Uterus (tissue), 4 donors: ENCODE results near the gene NBAS. TPM values are rescaled to one million over a fixed set of nuclear protein-coding genes. Genes with fewer than 3 reads are reported as not detected.

Experiments
- DNase-seq, 2 donors: peaks; one replicate each; pipeline ENCODE4 v3.0.0-alpha.2; 2019 to 2020
- H3K27ac ChIP-seq, 2 donors: fragments of 200-600 bp; sonication (generic); 1 replicate in 1 of 2; 2 replicates in 1 of 2; pipeline ENCODE4 v1.5.1; 2016 to 2018
- H3K27me3 ChIP-seq, 2 donors: fragments of 200-600 bp; sonication (generic); one replicate each; pipeline ENCODE4 v1.5.1; 2018 to 2019; ENCODE audit warnings: control low read depth in 1 of 2
- H3K36me3 ChIP-seq, 2 donors: fragments of 200-600 bp; sonication (generic); one replicate each; pipeline ENCODE4 v1.5.1; 2019; ENCODE audit warnings: control low read depth in 1 of 2
- H3K4me1 ChIP-seq, 2 donors: fragments of 200-600 bp; sonication (generic); one replicate each; pipeline ENCODE4 v1.5.1; 2018 to 2019; ENCODE audit warnings: control low read depth in 1 of 2
- H3K4me3 ChIP-seq, 2 donors: fragments of 200-600 bp; sonication (generic); 1 replicate in 1 of 2; 2 replicates in 1 of 2; pipeline ENCODE4 v1.5.1; 2018 to 2019; ENCODE audit warnings: mild to moderate bottlenecking in 1 of 2
- H3K9me3 ChIP-seq, 2 donors: fragments of 200-600 bp; sonication (generic); one replicate each; pipeline ENCODE4 v1.5.1; 2019; ENCODE audit warnings: control low read depth in 1 of 2
- CTCF ChIP-seq, 4 experiments: fragments of 200-600 bp in 2 of 4; fragments of 450-650 bp in 2 of 4; sonication (generic) in 2 of 4; IDR thresholded peaks; one replicate each; pipeline ENCODE4 v1.5.1; 2016 to 2019; ENCODE audit warnings: antibody characterized with exemption in 4 of 4, mild to moderate bottlenecking in 2 of 4, moderate library complexity in 1 of 4
- POLR2A ChIP-seq, 2 donors: fragments of 450-650 bp; IDR thresholded peaks; one replicate each; pipeline ENCODE4 v1.6.1; 2016; ENCODE audit warnings: antibody characterized with exemption in 2 of 2, mild to moderate bottlenecking in 1 of 2, moderate library complexity in 1 of 2
- intact Hi-C: fragments of 100-400 bp; cut with DNase I; formaldehyde crosslinking; loops from one replicate; pipeline ENCODE4 v1.15.1; 2023; ENCODE audit warnings: low total_unique reads
- total RNA-seq, 4 donors: library from RNA; depleted of rRNA in 3 of 4; stranded (reverse); fragments of >200 nt in 3 of 4; gene quantifications; one replicate each; pipeline versions ENCODE4 v1.1.0 to v1.2.4, GENCODE V29; 2014 to 2023
- donor health status: DM: yes; HTN: yes; CAD: no.

Gene NBAS
- total RNA-seq, 4 donors from 2014 or later: 36.2 to 93.5 (median 49.5) TPM

DNA sequence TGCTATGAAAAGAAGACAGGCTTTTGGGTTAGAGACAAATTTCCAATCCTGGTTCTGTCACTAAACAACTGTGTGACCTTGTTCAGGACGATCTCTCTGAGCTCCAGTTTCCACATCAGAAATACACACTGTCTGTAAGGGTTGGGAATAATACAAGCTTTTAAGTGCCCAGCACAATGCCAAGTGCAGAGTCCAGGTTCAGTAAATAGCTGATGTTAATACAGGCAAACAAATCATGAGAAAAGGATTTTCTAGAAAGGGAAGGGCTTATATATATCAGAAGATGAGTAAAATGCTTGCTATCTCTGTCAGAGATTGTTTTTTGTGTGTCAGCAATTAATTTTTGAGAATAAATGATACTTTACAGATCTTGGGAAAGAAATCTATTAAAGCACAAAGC lies 388.3 kb downstream of the NBAS start:
- H3K4me1 ChIP-seq: no peaks in the 10 kb centered on the region
- H3K27me3 ChIP-seq: no peaks in the 10 kb centered on the region
- no peak overlapping the region for H3K27ac ChIP-seq
- intact Hi-C loops: no loop called here
- peaks cover 0 to 2% of the 10 kb centered on the region in 2 donors for H3K36me3 ChIP-seq
- no peaks in the 10 kb centered on the region for H3K9me3 ChIP-seq
- no peak for DNase-seq
- TF ChIP-seq POLR2A (IDR thresholded peaks at IDR 0.05) (no peak), CTCF (IDR thresholded peaks at IDR 0.05) (no peak)
- no peak overlapping the region for H3K4me3 ChIP-seq

GRCh38 chr2:15170070-15170775 lies 390.9 kb downstream of the NBAS start:
- H3K36me3 ChIP-seq: peaks cover 0 to 2% of the 10 kb centered on the region in 2 donors
- no peak for TF ChIP-seq CTCF (IDR thresholded peaks at IDR 0.05)
- no peak for TF ChIP-seq POLR2A (IDR thresholded peaks at IDR 0.05)

GRCh38 chr2:15169326-15170069 lies 391.6 kb downstream of the NBAS start:
- intact Hi-C loops: no loop called here
- Histone ChIP-seq H3K4me1 (no peaks in the 10 kb centered on the region), H3K36me3 (peaks cover 0 to 2% of the 10 kb centered on the region in 2 donors), H3K9me3 (no peaks in the 10 kb centered on the region), H3K27ac (no peak overlapping the region), H3K27me3 (no peaks in the 10 kb centered on the region), H3K4me3 (no peak overlapping the region)
- DNase-seq: no peak
- TF ChIP-seq CTCF (IDR thresholded peaks at IDR 0.05) (no peak), POLR2A (IDR thresholded peaks at IDR 0.05) (no peak)

More at GRCh38 chr2:15170070-15170775, 390.9 kb downstream of the NBAS start:
- no peak overlapping the region for H3K27ac ChIP-seq
- no peak for DNase-seq
- no peak overlapping the region for H3K4me3 ChIP-seq
- no peaks in the 10 kb centered on the region for H3K27me3 ChIP-seq
- intact Hi-C loops: no loop called here
- H3K9me3 ChIP-seq: no peaks in the 10 kb centered on the region
- no peaks in the 10 kb centered on the region for H3K4me1 ChIP-seq

DNA sequence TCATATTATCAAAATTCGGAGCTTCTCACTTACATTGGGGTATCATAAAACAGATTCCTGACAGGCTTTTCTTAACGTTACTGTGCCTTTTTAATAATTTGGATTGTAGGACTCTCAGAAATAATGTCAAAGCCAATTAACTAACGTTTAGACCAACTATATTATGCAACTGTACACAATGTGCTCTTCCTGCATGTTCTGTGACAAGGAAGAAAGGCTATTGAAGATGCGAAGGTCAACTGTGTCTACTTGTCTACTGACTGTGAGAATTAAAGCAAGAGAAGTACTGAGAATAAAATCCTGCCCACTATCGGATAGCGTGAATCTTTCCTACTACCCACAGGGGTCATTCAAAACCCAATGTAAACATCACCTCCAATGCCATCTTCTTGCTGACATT lies 393.0 kb downstream of the NBAS start:
- Histone ChIP-seq H3K27ac (no peak overlapping the region), H3K9me3 (no peaks in the 10 kb centered on the region), H3K4me1 (no peaks in the 10 kb centered on the region), H3K27me3 (no peaks in the 10 kb centered on the region), H3K36me3 (no peaks in the 10 kb centered on the region), H3K4me3 (no peak overlapping the region)
- intact Hi-C loops: no loop called here
- DNase-seq: no peak
- no peak for TF ChIP-seq CTCF (IDR thresholded peaks at IDR 0.05)
- no peak for TF ChIP-seq POLR2A (IDR thresholded peaks at IDR 0.05)

- Histone ChIP-seq H3K27me3 (no peaks in the 10 kb centered on the region), H3K9me3 (no peaks in the 10 kb centered on the region), H3K27ac (no peak overlapping the region), H3K36me3 (no peaks in the 10 kb centered on the region), H3K4me1 (no peaks in the 10 kb centered on the region), H3K4me3 (no peak overlapping the region)
- no peak for TF ChIP-seq POLR2A (IDR thresholded peaks at IDR 0.05)
- no peak for TF ChIP-seq CTCF (IDR thresholded peaks at IDR 0.05)
- DNase-seq: no peak
- intact Hi-C loops: no loop called here
These were observed 394.3 kb downstream of the NBAS start for GRCh38 chr2:15166878-15167277.
